ENCODE measurements around the gene C11orf98.
"Not testable (repeated sequence)": the region's sequence is repeated elsewhere in the genome, so short reads cannot be mapped to it uniquely, and the experiment has no call there.

The C11orf98 gene

DNA sequence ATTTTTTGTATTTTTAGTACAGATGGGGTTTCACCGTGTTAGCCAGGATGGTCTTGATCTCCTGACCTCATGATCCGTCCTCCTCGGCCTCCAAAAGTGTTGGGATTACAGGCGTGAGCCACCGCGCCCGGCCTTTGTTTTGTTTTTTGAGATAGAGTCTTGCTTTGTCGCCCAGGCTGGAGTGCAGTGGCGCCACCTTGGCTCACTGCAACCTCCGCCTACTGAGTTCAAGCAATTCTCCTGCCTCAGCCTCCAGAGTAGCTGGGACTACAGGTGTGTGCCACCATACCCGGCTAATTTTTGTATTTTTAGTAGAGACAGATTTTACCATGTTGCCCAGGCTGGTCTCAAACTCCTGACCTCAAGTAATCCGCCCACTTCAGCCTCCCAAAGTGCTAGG, 14.7 kb downstream of the C11orf98 start:
- not testable (repeated sequence) for DNase-seq (ENCODE audit: low spot score)

DNA sequence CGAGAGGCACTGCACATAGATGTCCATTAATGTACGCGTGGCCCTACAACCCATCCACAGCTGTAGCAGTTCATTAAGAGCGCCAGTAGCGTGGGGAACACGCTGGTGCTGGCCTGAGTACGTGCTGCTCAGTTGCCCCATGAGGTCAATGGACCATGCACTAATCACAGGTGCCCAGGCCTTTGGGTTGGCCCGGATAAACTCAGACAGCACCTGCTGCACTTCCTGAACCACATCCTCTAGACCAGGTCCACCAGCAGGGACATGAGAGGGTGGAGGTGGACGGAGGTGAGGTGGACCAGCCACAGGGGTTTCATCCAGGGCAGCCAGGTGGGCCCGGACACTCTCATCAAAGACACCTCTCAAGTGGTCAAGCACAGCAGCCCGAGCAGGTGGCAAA, 15.5 kb downstream of the C11orf98 start:
- no peak for DNase-seq (ENCODE audit: low spot score)

DNA sequence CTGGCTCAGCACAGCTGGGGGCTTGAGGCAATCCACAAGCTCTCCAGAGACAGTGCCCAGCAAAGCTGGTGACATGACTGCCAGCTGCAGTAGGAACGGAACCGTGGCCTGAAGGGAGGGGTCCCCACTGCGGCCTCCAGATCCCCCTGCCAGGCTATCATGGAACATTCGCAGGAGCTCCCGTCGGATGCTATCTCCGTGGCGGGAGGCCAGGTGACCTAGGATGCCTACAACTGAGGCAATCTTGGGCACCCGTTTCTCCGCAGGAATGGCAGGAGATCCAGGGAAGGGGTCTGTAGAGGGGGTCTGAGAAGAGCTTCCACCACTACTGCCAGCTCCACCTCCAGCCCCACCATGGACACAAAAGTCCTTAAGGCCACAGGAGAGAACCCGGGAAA, 16.0 kb downstream of the C11orf98 start:
- no peak for DNase-seq (ENCODE audit: low spot score)

DNA sequence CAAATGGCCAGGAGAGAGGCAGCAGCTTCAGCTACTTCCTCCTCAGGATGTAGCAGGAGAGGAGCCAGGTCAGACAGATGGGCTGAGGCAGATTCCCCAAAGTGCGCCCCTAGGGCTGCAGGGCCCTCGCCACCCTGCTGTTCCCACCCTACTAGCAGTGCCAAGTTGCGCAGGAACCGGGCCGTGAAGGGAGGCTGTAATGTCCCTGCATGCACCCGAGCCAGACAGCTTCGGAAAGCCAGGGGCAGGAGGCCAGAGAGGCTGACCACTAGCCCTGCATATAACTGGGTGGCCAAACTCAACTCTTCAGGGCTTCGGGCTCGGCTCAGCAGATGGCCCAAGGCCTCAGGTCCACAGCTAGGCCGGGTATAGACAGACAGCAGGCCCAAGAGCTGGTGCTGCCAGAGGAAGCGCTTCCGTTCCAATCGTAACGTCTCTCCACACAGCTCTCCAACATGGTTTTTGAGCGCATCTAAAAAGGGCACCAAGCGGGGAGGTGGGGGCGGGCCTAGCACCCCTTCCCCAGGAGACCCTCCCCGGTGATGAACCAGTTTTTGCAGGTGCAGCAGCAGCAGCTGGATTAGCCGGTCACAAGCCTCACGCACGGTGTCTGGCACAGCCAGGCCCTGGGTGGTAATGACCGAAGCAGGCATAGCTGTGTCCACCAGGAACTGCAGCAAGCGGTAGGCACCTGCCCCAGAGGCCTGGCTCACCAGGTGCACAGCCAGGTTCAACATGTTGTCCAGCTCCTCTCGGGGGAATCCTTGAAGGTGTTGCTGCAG, 16.6 kb downstream of the C11orf98 start:
- no peak for DNase-seq (ENCODE audit: low spot score)

DNA sequence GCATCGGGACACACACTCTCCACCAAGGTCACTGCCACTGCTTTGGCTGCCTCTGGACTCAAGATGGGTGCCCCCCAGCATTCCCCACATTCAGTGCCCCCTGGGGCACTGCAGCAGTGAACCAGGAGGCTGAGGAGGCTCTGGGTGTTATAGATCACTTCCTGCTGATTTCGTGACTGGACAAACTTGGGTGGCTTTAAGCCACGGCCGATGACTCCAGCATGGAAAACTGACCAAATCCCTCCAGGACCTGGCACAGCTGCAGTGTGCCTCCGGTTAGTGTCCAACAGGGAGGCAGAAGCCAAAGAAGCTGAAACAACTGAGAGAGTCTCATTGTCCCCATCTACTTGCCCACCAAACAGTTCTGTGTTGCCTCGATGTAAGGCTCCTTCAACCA, 17.4 kb downstream of the C11orf98 start:
- no peak for DNase-seq (ENCODE audit: low spot score)

DNA sequence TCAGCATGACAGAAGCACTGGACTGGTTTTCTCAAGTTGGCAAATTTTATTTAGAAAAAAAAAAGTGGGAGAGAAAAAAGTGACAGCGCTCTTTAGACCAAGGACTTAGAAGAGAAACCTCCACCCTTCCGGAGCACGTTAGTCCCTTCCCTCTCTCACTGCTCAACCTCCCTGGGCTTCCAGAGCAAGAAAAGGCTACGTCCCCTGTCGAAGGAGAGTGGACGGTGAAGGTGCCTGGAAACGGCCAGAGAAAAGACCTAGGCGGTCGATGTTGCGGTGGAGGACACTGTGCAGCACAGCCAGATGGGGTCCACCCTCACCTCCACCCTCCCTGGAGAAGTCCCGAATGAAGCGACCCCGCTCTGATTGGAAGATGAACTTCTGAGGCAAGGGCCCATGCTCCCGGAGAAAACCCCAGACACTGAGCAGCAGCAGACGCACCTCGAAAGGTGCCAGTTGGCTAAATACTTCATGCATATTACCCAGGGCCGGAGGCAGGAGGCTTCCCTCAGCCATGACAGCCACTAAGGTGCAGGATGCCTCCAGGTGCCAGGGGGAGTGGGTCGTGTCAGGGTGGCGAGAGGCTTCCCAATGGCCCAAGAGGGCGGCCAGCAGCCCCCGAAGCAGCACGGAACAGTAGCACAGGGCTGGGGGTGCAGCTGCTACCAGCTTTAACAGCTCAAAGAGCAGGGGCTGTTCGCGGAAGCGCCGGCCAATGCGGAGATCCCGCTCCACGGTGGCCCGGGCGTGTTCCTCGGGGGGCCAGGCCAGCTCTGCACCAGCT, 18.0 kb downstream of the C11orf98 start:
- DNase-seq (ENCODE audit: low spot score): no peak

DNA sequence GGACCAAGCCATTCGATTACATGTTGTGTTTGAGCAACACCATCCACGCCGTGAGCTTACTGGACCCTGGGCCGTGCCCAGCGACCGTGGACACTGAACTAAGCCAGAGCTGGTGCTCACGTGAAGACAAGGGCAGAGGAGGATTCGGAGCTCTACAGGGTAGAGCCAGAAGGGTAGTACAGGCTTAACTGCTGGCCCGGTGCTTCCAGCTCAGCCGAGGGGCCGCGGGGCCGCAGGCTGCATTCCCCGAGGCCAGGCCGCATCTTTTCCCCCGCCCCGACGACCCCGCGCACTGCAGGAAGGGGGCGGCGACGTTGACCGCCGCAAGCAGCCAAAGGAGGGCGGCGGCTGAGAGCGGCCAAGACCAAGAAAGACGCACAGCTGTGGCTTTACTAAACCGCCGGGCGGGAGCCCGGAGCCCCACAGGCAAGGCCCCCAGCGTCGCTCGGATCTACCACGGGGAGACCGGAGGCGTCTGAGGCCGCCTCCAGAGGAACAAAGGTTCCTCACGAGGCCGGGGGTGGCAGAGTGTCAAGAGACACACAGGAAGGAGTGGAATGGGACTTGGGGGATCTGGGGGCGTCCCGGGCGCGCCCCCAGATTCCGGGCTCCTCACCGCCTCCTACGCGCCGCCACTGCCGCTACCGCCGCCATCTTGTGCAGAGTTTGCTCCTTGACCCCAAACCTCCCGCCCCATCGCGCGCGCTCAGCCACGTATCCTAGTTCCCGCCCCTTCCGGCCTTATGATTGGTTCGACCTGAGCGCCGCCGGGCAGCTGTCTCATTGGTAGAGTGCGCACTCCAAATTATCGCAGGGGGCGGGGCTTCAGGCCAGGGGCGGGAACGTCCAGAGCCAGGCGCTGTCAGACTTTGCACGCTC, 18.8 kb downstream of the C11orf98 start, which contains the start of gene GANAB:
Gene GANAB, minus strand, starts transcription at position 668 of the 879 bp plus-strand sequence. Its CDS starts 14 bp downstream, at position 654.
- DNase-seq (ENCODE audit: low spot score): peak; percentile 99

DNA sequence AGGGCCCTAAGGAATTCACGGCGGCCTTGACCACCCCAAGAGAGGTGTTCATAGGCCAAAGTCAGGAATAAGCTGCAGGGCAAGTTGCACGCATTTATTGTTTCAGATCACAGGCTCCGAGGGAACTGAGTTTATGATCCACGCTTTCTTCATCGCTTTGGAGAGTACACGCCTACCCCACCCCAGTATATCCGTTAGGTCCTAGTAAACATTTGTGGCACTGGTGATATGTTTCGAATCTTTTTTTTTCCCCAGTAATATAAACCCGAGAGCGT, 19.4 kb downstream of the C11orf98 start:
- no peak for DNase-seq (ENCODE audit: low spot score)

DNA sequence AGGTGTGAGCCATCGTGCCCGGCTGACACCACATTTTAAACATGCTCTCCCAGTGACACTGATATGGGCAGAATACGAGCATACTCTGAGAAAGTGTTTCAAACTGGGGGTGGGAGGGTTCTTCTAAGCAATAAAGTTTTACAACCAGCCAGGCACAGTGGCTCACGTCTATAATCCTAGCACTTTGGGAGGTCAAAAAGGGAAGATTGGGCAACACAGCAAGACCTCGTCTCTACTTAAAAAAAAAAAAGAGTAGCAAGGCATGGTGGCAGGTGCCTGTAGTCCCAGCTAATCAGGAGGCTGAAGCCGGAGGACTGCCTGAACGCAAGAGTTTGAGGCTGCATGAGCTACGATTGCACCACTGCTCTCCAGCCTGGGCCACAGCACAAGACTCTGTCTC, 20.8 kb downstream of the C11orf98 start:
- no peak for DNase-seq (ENCODE audit: low spot score)

DNA sequence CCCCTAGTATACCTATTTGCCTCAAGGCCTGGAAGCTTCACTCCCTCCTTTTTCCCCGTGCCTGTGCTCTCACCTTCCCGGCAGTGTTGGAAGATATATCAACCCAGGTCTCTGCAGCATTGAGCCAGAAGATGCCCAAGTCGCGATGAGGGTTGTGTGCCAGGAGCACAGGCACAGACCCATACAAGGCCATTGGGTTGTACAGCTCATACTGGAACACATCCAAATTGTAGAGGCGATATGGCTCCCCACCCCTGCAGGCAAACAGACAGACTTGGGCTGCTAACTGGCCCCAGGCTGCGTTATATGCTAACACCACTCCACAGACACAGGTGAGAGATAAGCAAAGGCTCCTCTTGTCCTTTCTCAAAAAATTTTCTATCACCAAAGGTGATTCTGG, 32.5 kb downstream of the C11orf98 start:
- DNase-seq (ENCODE audit: low spot score): no peak

DNA sequence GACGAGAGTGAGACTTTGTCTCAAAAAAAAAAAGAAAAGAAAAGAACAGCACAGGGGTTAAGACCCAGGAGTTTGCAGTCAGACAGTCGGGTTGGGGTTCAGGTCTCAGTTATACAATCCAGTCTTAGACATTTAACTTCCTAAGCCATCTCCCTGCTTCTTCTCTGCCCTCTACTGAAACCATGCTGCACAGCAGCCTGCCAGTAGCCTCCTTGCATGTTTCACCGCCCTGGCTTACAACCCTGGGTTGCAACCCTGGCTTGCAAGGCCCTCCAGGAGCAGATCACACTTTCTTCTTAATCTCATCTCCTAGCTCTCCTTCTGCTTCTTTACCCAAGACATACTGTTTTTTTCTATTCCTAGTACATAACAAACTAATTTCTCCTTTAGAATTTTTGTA, 37.3 kb downstream of the C11orf98 start:
- no peak for DNase-seq (ENCODE audit: low spot score)

DNA sequence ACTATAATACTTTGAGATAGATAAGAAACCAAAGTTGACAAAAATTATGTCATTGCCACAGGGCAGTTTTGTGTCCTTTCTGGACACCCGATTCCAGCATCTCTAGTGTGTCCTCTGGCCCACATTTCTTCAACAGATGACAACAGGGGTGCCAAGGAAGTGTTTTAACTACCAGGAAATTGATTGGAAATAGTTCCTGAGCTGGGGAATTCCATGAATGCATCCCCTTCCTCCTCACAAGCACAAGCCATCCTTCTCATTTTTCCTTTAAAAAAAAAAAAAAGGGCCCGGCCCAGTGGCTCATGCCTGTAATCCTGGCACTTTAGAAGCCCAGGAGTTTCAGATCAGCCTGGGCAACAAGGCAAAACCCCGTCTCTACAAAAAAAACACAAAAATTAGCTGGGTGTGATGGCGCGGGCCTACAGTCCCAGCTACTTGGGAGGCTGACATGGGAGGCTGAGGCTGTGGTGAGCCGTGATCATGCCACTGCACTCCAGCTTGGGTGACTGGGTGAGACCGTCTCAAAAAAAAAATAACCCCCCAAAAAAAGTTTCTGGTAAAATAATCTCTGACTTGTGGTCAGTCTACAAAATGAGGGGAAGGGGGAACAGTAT, 42.4 kb downstream of the C11orf98 start:
- DNase-seq (ENCODE audit: low spot score): no peak

DNA sequence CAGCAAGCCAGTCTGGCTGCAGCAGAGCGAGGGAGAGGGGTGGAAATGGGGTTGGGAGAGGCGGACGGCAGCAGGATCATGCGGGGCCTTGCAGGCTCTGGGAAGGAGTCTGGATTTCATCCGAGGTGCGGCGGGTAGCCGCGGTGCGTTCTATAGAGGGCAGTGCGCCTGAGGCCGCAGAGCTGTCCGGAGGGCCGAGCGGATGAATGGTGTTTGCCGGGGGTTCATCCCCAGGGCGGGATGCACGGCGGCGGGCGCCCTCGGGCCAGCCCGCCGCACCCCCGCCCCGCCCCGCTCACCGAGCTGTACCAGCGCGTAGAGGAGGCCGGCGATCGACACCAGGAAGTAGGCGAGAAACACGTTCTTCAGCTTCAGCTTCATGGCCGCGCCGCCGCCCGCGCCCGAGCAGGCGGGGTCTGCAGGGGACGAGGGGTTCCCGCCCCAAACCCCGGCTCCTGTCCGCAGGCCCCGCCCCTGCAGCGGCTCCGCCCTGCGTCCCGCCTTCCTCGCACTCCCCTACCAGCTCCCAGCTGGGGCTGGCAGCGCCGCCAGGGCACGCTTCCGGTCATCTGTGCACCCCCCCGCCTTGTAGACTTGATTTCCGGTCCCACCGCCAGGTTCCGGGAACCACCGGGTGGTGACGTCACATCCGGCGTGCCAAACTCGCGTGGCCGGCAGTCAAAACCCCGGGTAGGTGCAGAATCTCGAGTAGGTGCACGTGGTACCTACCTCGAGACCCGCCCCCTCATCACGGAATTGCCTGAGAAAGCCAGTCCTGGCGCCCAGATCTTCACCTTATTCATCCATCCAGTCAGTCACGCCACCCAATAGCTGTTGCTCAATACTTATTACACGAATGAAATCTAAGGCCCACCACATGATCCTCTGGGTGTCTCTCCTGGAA, 43.2 kb downstream of the C11orf98 start, which contains the start of gene B3GAT3:
Gene B3GAT3, minus strand, starts transcription at position 420 of the 904 bp plus-strand sequence. Its CDS starts 39 bp downstream, at position 381.
- DNase-seq (ENCODE audit: low spot score): peak; percentile 98

DNA sequence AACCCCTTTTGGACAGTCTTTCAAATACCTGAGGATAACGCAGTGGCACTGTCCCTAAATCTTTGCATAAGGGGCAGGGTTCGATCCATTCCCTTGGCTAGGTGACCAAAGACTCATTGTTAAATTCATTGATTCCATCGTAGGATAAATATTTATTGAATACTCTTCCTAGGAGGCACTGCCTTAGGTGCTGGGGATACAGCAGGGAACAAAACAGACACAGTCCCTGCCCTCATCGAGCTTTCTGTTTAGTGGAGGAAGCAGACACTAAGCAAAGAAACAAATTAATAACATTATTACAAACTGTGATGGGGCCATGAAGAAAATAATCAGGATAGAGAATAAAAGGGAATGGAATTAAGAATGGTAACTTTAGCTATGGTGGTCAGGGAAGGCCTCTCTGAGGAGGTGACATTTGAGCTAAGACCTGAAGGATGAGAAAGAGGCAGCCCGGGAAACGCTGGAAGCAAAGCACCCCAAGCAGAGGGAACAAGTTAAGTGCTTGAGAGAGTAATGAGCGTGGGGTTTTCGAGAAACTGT, 43.9 kb downstream of the C11orf98 start:
- DNase-seq (ENCODE audit: low spot score): no peak

DNA sequence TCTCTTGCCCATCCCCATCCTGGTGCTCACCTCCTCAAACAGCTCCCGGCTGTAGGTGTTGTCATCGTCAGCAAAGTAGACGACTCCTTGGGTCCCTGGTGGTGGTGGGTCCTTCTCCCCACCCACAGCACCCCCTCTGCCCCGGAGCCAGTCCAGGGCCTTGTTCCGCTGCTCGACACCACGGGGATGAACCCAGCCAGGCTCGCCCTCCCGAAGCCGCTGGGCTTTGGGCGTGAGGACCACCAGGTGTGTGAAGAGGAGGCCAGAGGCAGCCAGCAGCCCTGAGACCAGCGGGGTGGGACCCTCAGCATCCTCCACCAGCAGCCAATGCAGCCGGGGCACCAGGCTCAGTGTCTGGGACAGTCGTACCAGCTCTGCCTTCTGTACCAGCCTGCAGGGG, 48.1 kb downstream of the C11orf98 start:
- not testable (repeated sequence) for DNase-seq (ENCODE audit: low spot score)

DNA sequence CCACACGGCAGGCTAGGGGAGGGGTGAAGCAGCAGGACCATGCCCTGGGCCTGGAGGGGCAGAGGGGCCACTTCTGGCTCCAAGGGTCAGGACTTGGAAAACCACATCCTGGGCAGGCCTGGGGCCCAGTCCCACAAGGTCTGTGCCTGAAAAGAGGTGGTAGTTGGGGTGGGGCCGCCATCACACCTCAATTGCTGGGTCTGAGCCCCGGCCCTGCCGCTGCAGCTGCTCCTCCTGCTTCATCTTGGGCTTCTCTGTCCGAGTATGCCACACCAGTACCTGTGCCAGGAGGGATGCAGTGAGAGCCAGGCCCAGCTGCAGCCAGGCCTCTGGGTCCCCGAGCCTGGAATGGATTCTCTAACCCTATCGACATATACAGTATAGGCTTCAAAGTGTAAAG, 49.5 kb downstream of the C11orf98 start:
- no peak for DNase-seq (ENCODE audit: low spot score)

DNA sequence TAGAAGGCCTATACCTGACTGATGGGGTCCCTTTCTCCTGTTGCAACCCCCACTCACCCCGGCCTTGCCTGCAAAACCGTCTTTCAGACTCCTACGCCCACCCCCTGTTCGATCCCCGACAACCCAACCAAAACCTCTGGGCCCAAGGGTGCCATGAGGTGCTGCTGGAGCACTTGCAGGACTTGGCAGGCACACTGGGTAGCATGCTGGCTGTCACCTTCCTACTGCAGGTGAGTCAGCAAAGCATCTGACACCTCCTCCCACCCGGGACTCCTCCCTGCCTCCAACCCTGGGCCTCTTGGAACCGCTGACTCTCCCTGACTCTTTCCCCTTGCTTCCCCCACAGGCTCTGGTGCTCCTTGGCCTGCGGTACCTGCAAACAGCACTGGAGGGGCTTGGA, 50.7 kb downstream of the C11orf98 start:
- DNase-seq (ENCODE audit: low spot score): no peak

DNA sequence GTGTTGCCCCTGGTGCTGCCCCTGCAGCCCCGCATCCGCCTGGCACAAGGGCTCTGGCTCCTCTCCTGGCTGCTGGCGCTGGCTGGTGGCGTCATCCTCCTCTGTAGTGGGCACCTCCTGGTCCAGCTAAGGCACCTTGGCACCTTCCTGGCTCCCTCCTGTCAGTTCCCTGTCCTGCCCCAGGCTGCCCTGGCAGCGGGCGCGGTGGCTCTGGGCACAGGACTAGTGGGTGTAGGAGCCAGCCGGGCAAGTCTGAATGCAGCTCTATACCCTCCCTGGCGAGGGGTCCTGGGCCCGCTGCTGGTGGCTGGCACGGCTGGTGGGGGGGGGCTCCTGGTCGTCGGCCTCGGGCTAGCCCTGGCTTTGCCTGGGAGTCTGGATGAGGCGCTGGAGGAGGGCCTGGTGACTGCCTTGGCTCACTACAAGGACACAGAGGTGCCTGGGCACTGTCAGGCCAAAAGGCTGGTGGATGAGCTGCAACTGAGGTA, 51.7 kb downstream of the C11orf98 start:
- no peak for DNase-seq (ENCODE audit: low spot score)
